ENCODE data around the gene ADAMTSL2.

DNA sequence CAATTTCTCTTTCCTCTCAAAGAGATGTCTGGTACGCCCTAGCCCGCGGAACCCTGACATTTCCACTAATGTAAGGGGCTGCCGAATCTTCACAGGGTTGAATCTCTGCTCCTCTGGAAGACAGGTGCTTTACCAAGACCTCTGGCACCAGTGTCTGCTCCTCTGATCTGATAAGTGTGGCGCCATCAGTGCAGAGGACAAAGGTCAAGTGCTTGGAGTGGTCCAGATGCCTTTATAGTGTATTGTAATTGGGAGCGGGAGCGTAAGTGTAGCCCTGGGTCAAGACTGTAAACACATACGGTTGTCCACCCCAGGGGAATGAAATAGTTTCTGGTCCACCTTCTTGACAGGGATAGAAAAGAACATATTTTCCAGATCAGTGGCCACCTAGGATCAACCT is 17.7 kb downstream of the ADAMTSL2 start:
- TF ChIP-seq CTCF (IDR thresholded peaks at IDR 0.05) (no peak), EP300 (IDR thresholded peaks at IDR 0.05) (no peak), POLR2A (IDR thresholded peaks at IDR 0.05) (no peak)

Data from ovary (tissue), 3 donors.